ENCODE data around the gene SSRP1. TPM values are rescaled to one million over a fixed set of nuclear protein-coding genes. Genes with fewer than 3 reads are reported as not detected.
A peak's percentile ranks its signal among the peaks of the same experiment; 100 is the strongest.

Gene SSRP1
- total and polyA plus RNA-seq, 9 of the 15 experiments (the other 6 are each of a cell fraction or from before 2014, with no cell fraction given) = 91.1 to 416 (median 245) TPM

DNA sequence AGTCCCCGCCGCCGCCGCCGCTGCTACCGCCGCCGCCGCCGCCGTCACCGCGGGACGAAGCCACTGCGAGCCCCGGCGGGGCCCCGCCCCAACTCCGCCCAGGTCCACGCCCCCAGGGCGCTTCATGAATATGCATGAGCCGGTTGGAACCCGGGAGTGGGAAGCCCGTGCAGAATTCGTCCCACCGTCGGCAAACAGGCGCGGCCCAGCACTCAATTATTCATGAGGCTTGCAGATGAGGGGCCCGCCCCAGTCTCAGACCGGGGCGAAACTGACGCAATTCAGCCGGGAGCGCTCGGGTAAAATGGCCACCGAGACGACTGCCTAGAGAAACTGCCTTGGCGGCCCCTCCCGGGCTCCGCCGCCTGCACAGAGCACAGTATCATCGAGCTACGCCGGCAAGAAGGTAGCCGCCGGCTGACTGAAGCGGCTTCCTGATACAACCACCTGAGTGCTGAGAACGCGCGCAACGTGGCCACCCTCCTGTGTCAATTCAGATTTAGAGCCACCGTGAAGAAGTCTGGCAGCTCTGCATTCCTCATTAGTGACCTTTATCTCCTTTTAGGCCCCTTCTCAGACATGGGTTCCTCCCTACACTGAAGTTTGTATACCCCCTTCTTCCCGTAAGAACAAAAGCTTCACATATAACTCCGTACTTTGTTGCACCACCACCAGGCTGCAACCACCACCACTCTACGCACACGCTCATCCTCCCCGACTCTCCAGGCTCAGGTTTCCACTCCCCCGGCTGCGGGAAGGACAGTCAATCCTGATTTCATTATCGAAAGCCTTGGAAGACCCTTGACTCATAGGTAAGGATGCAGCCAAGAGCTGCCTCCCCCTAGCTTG lies 10.6 kb downstream of the SSRP1 start, which contains the start of gene TNKS1BP1 (continued):
- TF ChIP-seq, protein P1, sequence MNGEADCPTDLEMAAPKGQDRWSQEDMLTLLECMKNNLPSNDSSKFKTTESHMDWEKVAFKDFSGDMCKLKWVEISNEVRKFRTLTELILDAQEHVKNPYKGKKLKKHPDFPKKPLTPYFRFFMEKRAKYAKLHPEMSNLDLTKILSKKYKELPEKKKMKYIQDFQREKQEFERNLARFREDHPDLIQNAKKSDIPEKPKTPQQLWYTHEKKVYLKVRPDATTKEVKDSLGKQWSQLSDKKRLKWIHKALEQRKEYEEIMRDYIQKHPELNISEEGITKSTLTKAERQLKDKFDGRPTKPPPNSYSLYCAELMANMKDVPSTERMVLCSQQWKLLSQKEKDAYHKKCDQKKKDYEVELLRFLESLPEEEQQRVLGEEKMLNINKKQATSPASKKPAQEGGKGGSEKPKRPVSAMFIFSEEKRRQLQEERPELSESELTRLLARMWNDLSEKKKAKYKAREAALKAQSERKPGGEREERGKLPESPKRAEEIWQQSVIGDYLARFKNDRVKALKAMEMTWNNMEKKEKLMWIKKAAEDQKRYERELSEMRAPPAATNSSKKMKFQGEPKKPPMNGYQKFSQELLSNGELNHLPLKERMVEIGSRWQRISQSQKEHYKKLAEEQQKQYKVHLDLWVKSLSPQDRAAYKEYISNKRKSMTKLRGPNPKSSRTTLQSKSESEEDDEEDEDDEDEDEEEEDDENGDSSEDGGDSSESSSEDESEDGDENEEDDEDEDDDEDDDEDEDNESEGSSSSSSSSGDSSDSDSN (IDR thresholded peaks at IDR 0.05; ENCODE audit: borderline replicate concordance in 1 of 2, low read depth in 2 of 2, low read length in 2 of 2) = peak in 1 of 2 experiments; percentile 30; a peak in 1 of 4 replicates
- TF ChIP-seq RB1 (IDR thresholded peaks at IDR 0.05; ENCODE audit: low read depth) = no peak; the same call in 1 of the 2 replicates
- TF ChIP-seq RFX5 (IDR thresholded peaks at IDR 0.05; ENCODE audit: low read depth, low read length) = no peak
- TF ChIP-seq POLR2G (IDR thresholded peaks at IDR 0.05; ENCODE audit: low read depth, low read length) = peak; percentile 96
- TF ChIP-seq MYC (IDR thresholded peaks at IDR 0.05; ENCODE audit: low read depth, low read length) = peak; percentile 91
- peak; percentile 79; the same call in 1 of the 2 replicates for TF ChIP-seq MYC (CRISPR knock-in tag; IDR thresholded peaks at IDR 0.05; ENCODE audit: borderline replicate concordance, low read depth)
- TF ChIP-seq KAT2B (IDR thresholded peaks at IDR 0.05; ENCODE audit: low read depth, low read length) = no peak
- 0 out of 2 replicates have a peak, but pooled peaks have one; percentile 64 for TF ChIP-seq BACH1 (tag; IDR thresholded peaks at IDR 0.05)
- TF ChIP-seq, protein P2, sequence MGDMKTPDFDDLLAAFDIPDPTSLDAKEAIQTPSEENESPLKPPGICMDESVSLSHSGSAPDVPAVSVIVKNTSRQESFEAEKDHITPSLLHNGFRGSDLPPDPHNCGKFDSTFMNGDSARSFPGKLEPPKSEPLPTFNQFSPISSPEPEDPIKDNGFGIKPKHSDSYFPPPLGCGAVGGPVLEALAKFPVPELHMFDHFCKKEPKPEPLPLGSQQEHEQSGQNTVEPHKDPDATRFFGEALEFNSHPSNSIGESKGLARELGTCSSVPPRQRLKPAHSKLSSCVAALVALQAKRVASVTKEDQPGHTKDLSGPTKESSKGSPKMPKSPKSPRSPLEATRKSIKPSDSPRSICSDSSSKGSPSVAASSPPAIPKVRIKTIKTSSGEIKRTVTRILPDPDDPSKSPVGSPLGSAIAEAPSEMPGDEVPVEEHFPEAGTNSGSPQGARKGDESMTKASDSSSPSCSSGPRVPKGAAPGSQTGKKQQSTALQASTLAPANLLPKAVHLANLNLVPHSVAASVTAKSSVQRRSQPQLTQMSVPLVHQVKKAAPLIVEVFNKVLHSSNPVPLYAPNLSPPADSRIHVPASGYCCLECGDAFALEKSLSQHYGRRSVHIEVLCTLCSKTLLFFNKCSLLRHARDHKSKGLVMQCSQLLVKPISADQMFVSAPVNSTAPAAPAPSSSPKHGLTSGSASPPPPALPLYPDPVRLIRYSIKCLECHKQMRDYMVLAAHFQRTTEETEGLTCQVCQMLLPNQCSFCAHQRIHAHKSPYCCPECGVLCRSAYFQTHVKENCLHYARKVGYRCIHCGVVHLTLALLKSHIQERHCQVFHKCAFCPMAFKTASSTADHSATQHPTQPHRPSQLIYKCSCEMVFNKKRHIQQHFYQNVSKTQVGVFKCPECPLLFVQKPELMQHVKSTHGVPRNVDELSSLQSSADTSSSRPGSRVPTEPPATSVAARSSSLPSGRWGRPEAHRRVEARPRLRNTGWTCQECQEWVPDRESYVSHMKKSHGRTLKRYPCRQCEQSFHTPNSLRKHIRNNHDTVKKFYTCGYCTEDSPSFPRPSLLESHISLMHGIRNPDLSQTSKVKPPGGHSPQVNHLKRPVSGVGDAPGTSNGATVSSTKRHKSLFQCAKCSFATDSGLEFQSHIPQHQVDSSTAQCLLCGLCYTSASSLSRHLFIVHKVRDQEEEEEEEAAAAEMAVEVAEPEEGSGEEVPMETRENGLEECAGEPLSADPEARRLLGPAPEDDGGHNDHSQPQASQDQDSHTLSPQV (IDR thresholded peaks at IDR 0.05) = peak; percentile 33; the same call in 1 of the 2 replicates
- 0 out of 2 replicates have a peak, but pooled peaks have one; percentile 50 for TF ChIP-seq RHOXF2B (CRISPR knock-in tag; conservative IDR thresholded peaks at IDR 0.05)
- TF ChIP-seq MYBL2 (IDR thresholded peaks at IDR 0.05; ENCODE audit: low read depth) = no peak
- TF ChIP-seq MYBL2 (CRISPR knock-in tag; IDR thresholded peaks at IDR 0.05; ENCODE audit: borderline replicate concordance) = no peak
- TF ChIP-seq, protein P3, sequence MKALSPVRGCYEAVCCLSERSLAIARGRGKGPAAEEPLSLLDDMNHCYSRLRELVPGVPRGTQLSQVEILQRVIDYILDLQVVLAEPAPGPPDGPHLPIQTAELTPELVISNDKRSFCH (CRISPR knock-in tag; IDR thresholded peaks at IDR 0.05) = no peak
- TF ChIP-seq, protein P3 (tag; IDR thresholded peaks at IDR 0.05) = peak; percentile 75; the same call in 1 of the 2 replicates
- TF ChIP-seq XRCC4 (IDR thresholded peaks at IDR 0.05; ENCODE audit: extremely low read depth, insufficient read depth, insufficient read length) = no peak
- peak; percentile 46 for TF ChIP-seq DPF2 (IDR thresholded peaks at IDR 0.05)
- no peak for TF ChIP-seq PPARD (CRISPR knock-in tag; IDR thresholded peaks at IDR 0.05)
- TF ChIP-seq BHLHE40 (IDR thresholded peaks at IDR 0.05; ENCODE audit: low read length) = peak; percentile 83
- TF ChIP-seq MBD2 (IDR thresholded peaks at IDR 0.05; ENCODE audit: borderline replicate concordance, low read depth) = no peak
- no peak for TF ChIP-seq ARHGAP35 (IDR thresholded peaks at IDR 0.05; ENCODE audit: partially characterized antibody)
- 0 out of 2 replicates have a peak, but pooled peaks have one; percentile 19 for TF ChIP-seq FOXP1 (CRISPR knock-in tag; IDR thresholded peaks at IDR 0.05)
- TF ChIP-seq ZNF76 (CRISPR knock-in tag; IDR thresholded peaks at IDR 0.05; ENCODE audit: borderline replicate concordance) = no peak

Data from K562 (cell line).